ENCODE data around the gene COL27A1.
"Not testable (repeated sequence)": the region's sequence is repeated elsewhere in the genome, so short reads cannot be mapped to it uniquely, and the experiment has no call there.

COL27A1 gene

GRCh38 chr9:114322831-114323531, 167.6 kb downstream of the COL27A1 start, which contains the start of gene ORM1:
Gene ORM1 (plus strand): TSS chr9:114323098. CDS start chr9:114323134, 36 bp downstream.
- not testable (repeated sequence) for DNase-seq (ENCODE audit: low read depth in 2 of 2)

GRCh38 chr9:114323849-114324248, 168.5 kb downstream of the COL27A1 start:
- DNase-seq (ENCODE audit: low read depth in 2 of 2), result not testable (repeated sequence)

GRCh38 chr9:114324492-114324891, 169.2 kb downstream of the COL27A1 start:
- no peak for DNase-seq (ENCODE audit: low read depth in 2 of 2)

GRCh38 chr9:114324965-114325364, 169.6 kb downstream of the COL27A1 start:
- not testable (repeated sequence) for DNase-seq (ENCODE audit: low read depth in 2 of 2)

- DNase-seq (ENCODE audit: low read depth in 2 of 2), result not testable (repeated sequence)
Measured at GRCh38 chr9:114325684-114326254, 170.4 kb downstream of the COL27A1 start.

GRCh38 chr9:114327749-114328148, 172.4 kb downstream of the COL27A1 start:
- DNase-seq (ENCODE audit: low read depth in 2 of 2), result no peak

- DNase-seq (ENCODE audit: low read depth in 2 of 2), result not testable (repeated sequence)
Measured at GRCh38 chr9:114328357-114328820, 173.1 kb downstream of the COL27A1 start.

- DNase-seq (ENCODE audit: low read depth in 2 of 2), result not testable (repeated sequence)
Measured at GRCh38 chr9:114328937-114329624, 173.7 kb downstream of the COL27A1 start.

- not testable (repeated sequence) for DNase-seq (ENCODE audit: low read depth in 2 of 2)
Measured at GRCh38 chr9:114329625-114330022, 174.3 kb downstream of the COL27A1 start, which contains the start of gene ORM2. Gene ORM2 (plus strand): TSS chr9:114329869. CDS start chr9:114329905, 36 bp downstream.

- no peak for DNase-seq (ENCODE audit: low read depth in 2 of 2)
Measured at GRCh38 chr9:114330636-114331035, 175.3 kb downstream of the COL27A1 start.

- not testable (repeated sequence) for DNase-seq (ENCODE audit: low read depth in 2 of 2)
Measured at GRCh38 chr9:114331229-114332195, 176.2 kb downstream of the COL27A1 start.

- DNase-seq (ENCODE audit: low read depth in 2 of 2), result not testable (repeated sequence)
Measured at GRCh38 chr9:114332474-114333040, 177.2 kb downstream of the COL27A1 start.

GRCh38 chr9:114333718-114334117, 178.4 kb downstream of the COL27A1 start:
- not testable (repeated sequence) for DNase-seq (ENCODE audit: low read depth in 2 of 2)

GRCh38 chr9:114334490-114334889, 179.2 kb downstream of the COL27A1 start:
- DNase-seq (ENCODE audit: low read depth in 2 of 2), result no peak

- no peak for DNase-seq (ENCODE audit: low read depth in 2 of 2)
Measured at GRCh38 chr9:114335745-114336144, 180.4 kb downstream of the COL27A1 start.

- no peak for DNase-seq (ENCODE audit: low read depth in 2 of 2)
Measured at GRCh38 chr9:114336157-114336556, 180.8 kb downstream of the COL27A1 start.

- no peak for DNase-seq (ENCODE audit: low read depth in 2 of 2)
Measured at GRCh38 chr9:114336699-114337395, 181.5 kb downstream of the COL27A1 start.

- no peak for DNase-seq (ENCODE audit: low read depth in 2 of 2)
Measured at GRCh38 chr9:114338187-114338586, 182.8 kb downstream of the COL27A1 start.

- peak in 1 of 2 donors; percentile 32 for DNase-seq (ENCODE audit: low read depth in 2 of 2)
Measured at GRCh38 chr9:114339130-114339908, 184.0 kb downstream of the COL27A1 start.
